HT1080 (cell line): ENCODE results near the gene GDAP1L1. TPM values are rescaled to one million over a fixed set of nuclear protein-coding genes. Genes with fewer than 3 reads are reported as not detected.

ENCODE experiments used
- DNase-seq: peaks from one replicate; pipeline ENCODE4 v3.0.0-alpha.2; 2015; ENCODE audit warnings: low read depth
- total RNA-seq: library from RNA; depleted of rRNA; stranded (reverse); fragments of >200 nt; shearing (Covaris generic); gene quantifications from 2 replicates; pipeline ENCODE4 v1.2.3, GENCODE V29; 2014

The GDAP1L1 gene
- total RNA-seq, 1 experiment from 2014 or later: not detected

- no peak for DNase-seq
Observed at GRCh38 chr20:44251284-44251683, 4.2 kb downstream of the GDAP1L1 start.

DNA sequence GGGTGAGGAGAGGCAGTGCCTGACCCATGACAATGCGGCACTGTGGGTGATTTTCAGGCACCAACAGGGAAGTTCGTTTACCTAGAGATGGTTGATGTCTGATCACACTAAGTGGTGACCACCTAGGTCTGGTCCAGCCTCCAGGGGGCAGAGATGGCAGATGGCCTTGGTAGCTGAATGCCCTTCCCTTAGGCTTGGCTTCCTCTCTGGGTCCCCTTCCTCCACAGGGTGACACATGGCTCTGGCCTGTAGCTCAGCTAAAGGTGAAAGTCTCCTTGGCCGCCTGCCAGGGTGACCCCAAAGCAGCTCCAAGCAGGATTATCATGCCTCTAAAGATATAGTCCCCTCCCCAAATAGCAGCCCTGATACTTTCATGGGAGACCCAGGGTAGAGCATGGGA lies 6.4 kb downstream of the GDAP1L1 start:
- no peak for DNase-seq

DNA sequence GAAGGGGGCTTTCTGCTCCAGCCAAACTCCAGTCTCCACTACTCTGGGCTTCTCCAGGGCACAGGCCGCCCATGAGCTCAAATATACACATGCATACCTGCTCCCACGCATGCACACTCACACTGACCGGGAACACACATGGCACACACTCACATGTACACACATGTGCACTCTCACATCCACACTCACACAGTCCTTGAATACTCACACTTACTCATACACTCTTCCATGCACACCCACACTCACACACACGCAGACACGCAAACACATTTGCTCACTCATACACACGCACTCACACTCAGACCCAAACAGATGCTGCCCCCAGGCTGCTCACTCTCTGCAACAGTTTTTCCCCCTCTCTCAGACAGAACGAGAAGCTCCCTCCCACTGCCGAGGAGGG lies 7.0 kb downstream of the GDAP1L1 start:
- DNase-seq: no peak

DNA sequence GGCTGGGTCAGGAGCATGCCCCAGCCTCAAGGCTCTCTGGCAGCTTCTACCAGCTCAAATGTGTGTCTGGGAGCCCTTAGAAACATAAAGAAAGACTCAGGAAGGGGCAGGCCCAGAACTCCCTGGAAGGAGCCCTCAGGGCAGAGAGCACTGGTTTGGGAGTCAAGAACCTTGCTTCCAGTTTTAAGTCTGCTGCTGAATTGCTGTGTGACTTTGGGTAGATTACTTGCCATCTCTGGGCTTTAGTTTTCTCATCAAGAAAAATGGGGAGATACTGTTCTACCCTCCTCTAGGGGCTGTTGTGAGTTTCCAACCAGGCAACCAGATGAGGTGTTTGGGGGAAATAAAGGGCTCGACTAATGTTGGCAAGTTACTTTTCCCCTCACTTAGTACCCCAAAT lies 8.8 kb downstream of the GDAP1L1 start:
- no peak for DNase-seq

DNA sequence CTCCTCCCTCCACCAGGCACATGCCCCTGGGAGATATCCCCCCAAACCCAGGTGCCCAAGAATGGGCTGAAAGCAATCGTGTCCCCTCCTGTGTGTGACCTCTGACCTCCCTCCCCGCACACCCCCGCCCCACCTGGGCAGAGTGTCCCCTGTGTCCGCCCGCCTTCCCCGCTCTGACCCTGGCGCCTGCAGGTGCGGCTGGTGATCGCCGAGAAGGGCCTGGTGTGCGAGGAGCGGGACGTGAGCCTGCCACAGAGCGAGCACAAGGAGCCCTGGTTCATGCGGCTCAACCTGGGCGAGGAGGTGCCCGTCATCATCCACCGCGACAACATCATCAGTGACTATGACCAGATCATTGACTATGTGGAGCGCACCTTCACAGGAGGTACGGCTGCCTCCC lies 9.9 kb downstream of the GDAP1L1 start:
- no peak for DNase-seq

GRCh38 chr20:44258226-44258890 lies 11.2 kb downstream of the GDAP1L1 start:
- DNase-seq: no peak

- no peak for DNase-seq
Observed at GRCh38 chr20:44264287-44264686, 17.2 kb downstream of the GDAP1L1 start.

GRCh38 chr20:44268802-44269201 lies 21.7 kb downstream of the GDAP1L1 start:
- DNase-seq: no peak

DNA sequence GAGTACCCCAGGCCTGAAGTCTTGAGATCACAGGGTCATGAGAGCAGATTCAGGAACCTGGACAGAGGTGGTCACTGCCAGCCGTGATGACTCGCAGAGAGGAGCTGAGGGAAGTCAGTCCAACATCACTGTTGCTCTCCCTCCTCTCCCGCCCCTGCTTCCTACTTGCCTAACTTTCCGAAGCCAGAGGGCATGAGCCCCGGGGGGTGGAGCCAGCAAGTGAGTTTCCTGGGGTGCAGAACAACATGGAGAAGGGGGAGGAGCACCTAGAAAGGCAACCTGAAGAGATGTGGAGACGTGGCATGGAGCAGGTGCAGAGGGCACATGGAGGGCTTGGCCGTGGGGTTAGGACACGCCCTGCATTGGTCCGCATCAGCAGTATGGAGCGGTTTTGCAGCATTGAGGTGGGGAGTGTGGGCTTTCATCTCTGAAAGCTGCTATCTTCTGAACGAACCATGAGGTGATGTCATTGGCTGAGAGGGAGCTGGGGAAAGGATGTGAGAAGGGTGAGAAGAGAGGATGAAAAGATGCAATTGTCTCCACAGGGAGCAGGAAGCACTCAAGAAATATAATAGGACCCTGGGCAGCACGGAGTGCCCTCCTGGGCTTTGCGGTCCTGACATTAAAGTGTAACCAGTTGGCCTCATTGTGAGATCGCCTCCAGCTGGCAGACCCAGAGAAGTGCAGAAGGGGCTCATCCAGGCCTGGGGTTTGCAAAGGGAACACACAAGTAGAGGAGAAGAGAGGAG lies 25.0 kb downstream of the GDAP1L1 start:
- DNase-seq: no peak

DNA sequence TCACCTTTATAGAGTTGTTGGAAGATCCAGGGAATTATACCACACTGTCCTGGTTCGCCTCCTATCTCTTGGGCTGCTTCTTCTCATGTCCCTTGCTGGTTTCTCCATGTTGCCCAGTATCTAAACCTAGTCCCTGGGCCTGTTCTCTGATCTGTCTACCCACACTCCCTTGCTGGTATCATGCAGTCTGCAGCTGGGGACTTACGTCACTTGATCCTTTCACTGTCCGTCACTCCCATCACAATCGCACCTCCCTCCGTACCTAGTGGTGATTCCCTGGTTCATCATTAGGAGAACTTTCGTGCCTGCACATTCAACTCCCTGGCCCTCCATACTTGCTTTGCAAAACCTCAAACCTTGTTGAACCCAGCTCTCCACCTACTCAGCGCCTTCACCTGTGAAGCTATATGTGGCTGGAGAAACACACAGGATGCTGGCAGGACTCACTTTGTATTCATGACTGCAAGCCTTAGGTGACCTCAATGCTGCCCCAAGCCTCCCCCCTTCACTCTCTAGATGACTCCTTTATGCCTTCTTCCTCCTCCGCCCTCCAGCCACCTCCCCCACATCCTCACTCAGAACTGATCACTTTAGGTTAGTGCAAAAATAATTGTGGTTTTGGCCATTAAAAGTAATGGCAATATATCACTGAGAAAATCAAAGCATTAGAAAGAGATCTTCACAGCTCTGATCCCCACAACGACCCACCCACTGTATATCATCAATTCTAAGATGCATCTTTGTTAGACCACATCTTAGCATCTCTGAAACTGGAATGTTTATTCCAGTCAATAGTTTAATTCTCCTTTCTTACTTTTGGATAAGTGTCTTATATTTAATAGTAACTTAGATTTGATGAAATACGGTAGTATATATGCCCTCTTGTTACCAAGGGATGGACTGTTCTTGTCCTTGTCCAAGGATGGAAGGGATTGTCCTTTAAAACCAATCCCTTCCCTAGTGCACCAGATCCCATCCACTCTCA lies 26.4 kb downstream of the GDAP1L1 start:
- no peak for DNase-seq

- no peak for DNase-seq
Observed at GRCh38 chr20:44274303-44275017, 27.4 kb downstream of the GDAP1L1 start.

DNA sequence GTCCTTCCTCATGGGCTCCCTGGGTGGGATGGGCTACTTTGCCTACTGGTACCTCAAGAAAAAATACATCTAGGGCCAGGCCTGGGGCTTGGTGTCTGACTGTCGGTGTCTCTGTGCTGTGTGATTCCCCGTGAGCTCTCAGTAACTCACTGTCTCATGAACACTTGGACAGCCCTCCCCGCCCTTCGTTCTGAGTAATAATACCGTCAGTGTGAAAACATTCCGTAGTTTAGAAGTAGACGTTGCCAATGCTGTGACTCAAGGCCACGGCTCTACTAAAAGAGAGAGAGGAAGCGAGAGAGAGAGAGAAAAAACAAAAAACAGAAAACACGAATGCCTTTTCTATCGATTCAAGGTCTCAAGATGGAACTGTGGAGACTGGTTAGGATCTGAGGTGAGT lies 32.1 kb downstream of the GDAP1L1 start:
- DNase-seq: peak; percentile 80

- DNase-seq: no peak
Observed at GRCh38 chr20:44280387-44280786, 33.3 kb downstream of the GDAP1L1 start.

GRCh38 chr20:44282192-44282591 lies 35.1 kb downstream of the GDAP1L1 start:
- no peak for DNase-seq

DNA sequence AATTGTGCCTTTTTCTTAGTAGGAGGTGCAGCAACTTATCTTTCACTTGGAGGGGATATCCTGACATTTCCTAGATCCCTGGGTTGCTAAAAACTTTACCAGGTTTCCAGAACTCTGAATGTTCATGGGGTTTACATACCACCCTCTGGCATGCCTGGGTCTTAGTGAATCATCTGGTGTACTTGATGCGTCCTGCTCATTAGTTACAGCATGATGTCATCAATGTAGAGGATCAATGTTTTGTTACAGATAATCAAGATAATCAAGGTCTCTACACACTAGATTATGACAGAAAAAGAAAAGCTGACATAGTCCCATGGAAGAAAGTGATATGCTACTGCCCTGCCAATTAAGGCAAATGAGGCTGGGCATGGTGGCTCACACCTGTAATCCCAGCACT lies 36.9 kb downstream of the GDAP1L1 start:
- DNase-seq: no peak

GRCh38 chr20:44287272-44288097 lies 40.4 kb downstream of the GDAP1L1 start:
- DNase-seq: no peak

- no peak for DNase-seq
Observed at GRCh38 chr20:44288252-44288651, 41.1 kb downstream of the GDAP1L1 start.

- peak; percentile 49 for DNase-seq
Observed at GRCh38 chr20:44291754-44292153, 44.6 kb downstream of the GDAP1L1 start.

- no peak for DNase-seq
Observed at GRCh38 chr20:44296011-44296410, 48.9 kb downstream of the GDAP1L1 start.

DNA sequence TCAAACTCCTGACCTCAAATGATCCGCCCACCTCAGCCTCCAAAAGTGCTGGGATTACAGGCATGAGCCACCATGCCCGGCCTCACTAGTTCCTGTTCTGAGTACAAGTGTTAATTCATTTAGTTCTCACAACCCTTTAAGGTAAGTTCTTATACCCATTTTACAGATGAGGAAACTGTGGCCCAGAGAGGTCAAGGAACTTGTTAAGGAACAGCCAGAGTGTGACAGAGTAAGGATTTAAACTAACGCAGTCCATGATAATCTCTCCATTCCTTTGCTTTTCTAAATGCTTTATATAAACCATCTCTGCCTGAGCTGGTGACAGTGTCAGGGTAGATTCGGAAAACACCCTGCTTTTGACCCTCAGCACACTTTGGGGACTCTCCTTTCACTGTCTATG lies 50.6 kb downstream of the GDAP1L1 start:
- DNase-seq: no peak
